H9 (cell line): ENCODE data around the gene RABGAP1L. TPM values are rescaled to one million over a fixed set of nuclear protein-coding genes. Genes with fewer than 3 reads are reported as not detected.

ENCODE experiments used
- DNase-seq: peaks from one replicate; pipeline ENCODE4 v3.0.0-alpha.2; 2017
- H2AFZ ChIP-seq: one replicate; pipeline ENCODE4 v1.6.1; 2013; ENCODE audit warnings: mild to moderate bottlenecking, low read length, control low read depth, moderate library complexity
- H2AK5ac ChIP-seq: 2 replicates; pipeline ENCODE4 v1.6.1; 2013; ENCODE audit warnings: low read length, control low read depth, mixed read lengths; ENCODE audit not compliant: insufficient read length
- H2BK120ac ChIP-seq: one replicate; pipeline ENCODE4 v1.6.1; 2013; ENCODE audit warnings: low read depth, mild to moderate bottlenecking, low read length, control low read depth, inconsistent platforms; ENCODE audit not compliant: poor library complexity, severe bottlenecking
- H2BK12ac ChIP-seq: 2 replicates; pipeline ENCODE4 v1.6.1; 2013; ENCODE audit warnings: low read length, control low read depth, mixed read lengths, low read depth; ENCODE audit not compliant: insufficient read length
- H2BK15ac ChIP-seq: 2 replicates; pipeline ENCODE4 v1.6.1; 2013; ENCODE audit warnings: low read depth, low read length, control low read depth
- H2BK20ac ChIP-seq: one replicate; pipeline ENCODE4 v1.6.1; 2013; ENCODE audit warnings: low read depth, mild to moderate bottlenecking, low read length, control low read depth, inconsistent platforms; ENCODE audit not compliant: poor library complexity, severe bottlenecking
- H2BK5ac ChIP-seq: 2 replicates; pipeline ENCODE4 v1.6.1; 2013; ENCODE audit warnings: low read length, control low read depth, mixed read lengths; ENCODE audit not compliant: insufficient read length
- H3K14ac ChIP-seq: 2 replicates; pipeline ENCODE4 v1.6.1; 2013; ENCODE audit warnings: low read length, control low read depth; ENCODE audit not compliant: insufficient read depth
- H3K18ac ChIP-seq: 2 replicates; pipeline ENCODE4 v1.6.1; 2013; ENCODE audit warnings: low read depth, mild to moderate bottlenecking, mixed read lengths, low read length, control low read depth; ENCODE audit not compliant: insufficient read length
- H3K23ac ChIP-seq: 2 replicates; pipeline ENCODE4 v1.6.1; 2013; ENCODE audit warnings: low read length, control low read depth, mixed read lengths, low read depth; ENCODE audit not compliant: insufficient read length
- H3K23me2 ChIP-seq: 2 replicates; pipeline ENCODE4 v1.6.1; 2013; ENCODE audit warnings: low read depth, mild to moderate bottlenecking, mixed read lengths, low read length, control low read depth; ENCODE audit not compliant: insufficient read length, poor library complexity, severe bottlenecking
- H3K27ac ChIP-seq: 2 replicates; pipeline ENCODE4 v1.5.1; 2013; ENCODE audit warnings: low read length, control low read depth, mixed read lengths, low read depth; ENCODE audit not compliant: insufficient read length
- H3K27me3 ChIP-seq: 2 replicates; pipeline ENCODE4 v1.6.1; 2013; ENCODE audit warnings: low read length, control low read depth, inconsistent platforms; ENCODE audit not compliant: insufficient read depth
- H3K4ac ChIP-seq: 2 replicates; pipeline ENCODE4 v1.6.1; 2013; ENCODE audit warnings: low read depth, mild to moderate bottlenecking, control low read depth, inconsistent platforms, low read length, moderate library complexity
- H3K4me1 ChIP-seq: 2 replicates; pipeline ENCODE4 v1.6.1; 2013; ENCODE audit warnings: low read length, control low read depth, inconsistent platforms; ENCODE audit not compliant: insufficient read depth
- H3K4me2 ChIP-seq: 2 replicates; pipeline ENCODE4 v1.6.1; 2013; ENCODE audit warnings: low read length, control low read depth, mixed read lengths; ENCODE audit not compliant: insufficient read length, insufficient read depth
- H3K56ac ChIP-seq: 2 replicates; pipeline ENCODE4 v1.6.1; 2013; ENCODE audit warnings: low read depth, mild to moderate bottlenecking, mixed read lengths, low read length, control low read depth; ENCODE audit not compliant: insufficient read length
- H3K79me1 ChIP-seq: 2 replicates; pipeline ENCODE4 v1.6.1; 2013; ENCODE audit warnings: low read depth, mild to moderate bottlenecking, moderate library complexity, low read length, control low read depth, inconsistent platforms; ENCODE audit not compliant: insufficient read depth, poor library complexity, severe bottlenecking
- H3K79me2 ChIP-seq: 2 replicates; pipeline ENCODE4 v1.6.1; 2013; ENCODE audit warnings: low read length, control low read depth, inconsistent platforms; ENCODE audit not compliant: insufficient read depth
- H3K9ac ChIP-seq: 2 replicates; pipeline ENCODE4 v1.6.1; 2013; ENCODE audit warnings: low read length, control low read depth, mixed read lengths; ENCODE audit not compliant: insufficient read length; ENCODE audit errors: extremely low read depth
- H3K9me3 ChIP-seq: one replicate; pipeline ENCODE4 v1.6.1; 2013; ENCODE audit warnings: low read depth, low read length, inconsistent platforms; ENCODE audit not compliant: control insufficient read depth
- H3T11ph ChIP-seq: one replicate; pipeline ENCODE4 v1.6.1; 2013; ENCODE audit warnings: mild to moderate bottlenecking, low read length, control low read depth, inconsistent platforms
- H4K20me1 ChIP-seq: one replicate; pipeline ENCODE4 v1.6.1; 2013; ENCODE audit not compliant: control insufficient read depth, insufficient read length, insufficient read depth
- H4K5ac ChIP-seq: 2 replicates; pipeline ENCODE4 v1.6.1; 2013; ENCODE audit warnings: low read depth, mild to moderate bottlenecking, mixed read lengths, low read length, control low read depth; ENCODE audit not compliant: insufficient read length
- H4K8ac ChIP-seq: replicated peaks from 2 replicates; pipeline ENCODE4 v1.6.1; 2013; ENCODE audit warnings: low read length, control low read depth, mixed read lengths, low read depth; ENCODE audit not compliant: insufficient read length
- H4K91ac ChIP-seq: 2 replicates; pipeline ENCODE4 v1.6.1; 2013; ENCODE audit warnings: low read depth, mild to moderate bottlenecking, moderate library complexity, mixed read lengths, low read length, control low read depth; ENCODE audit not compliant: insufficient read length
- H3K27ac Mint-ChIP-seq, 3 experiments: 2 replicates in 2 of 3; 3 replicates in 1 of 3; pipeline ENCODE4 v1.8.0; 2020 to 2021; ENCODE audit warnings: mixed read lengths in 3 of 3, mild to moderate bottlenecking in 1 of 3, moderate library complexity in 1 of 3
- H3K27me3 Mint-ChIP-seq: 2 replicates; pipeline ENCODE4 v1.8.0; 2021; ENCODE audit warnings: low read depth, mild to moderate bottlenecking, moderate library complexity, mixed read lengths
- H3K36me3 Mint-ChIP-seq, 3 experiments: 2 replicates in 2 of 3; 3 replicates in 1 of 3; pipeline ENCODE4 v1.8.0; 2020 to 2021; ENCODE audit warnings: low read depth in 3 of 3, mixed read lengths in 3 of 3; ENCODE audit not compliant: insufficient read depth in 1 of 3
- H3K4me1 Mint-ChIP-seq, 2 experiments: 2 replicates each; pipeline ENCODE4 v1.8.0; 2020; ENCODE audit warnings: mixed read lengths in 2 of 2
- H3K4me3 Mint-ChIP-seq, 2 experiments: 2 replicates in 1 of 2; 3 replicates in 1 of 2; pipeline ENCODE4 v1.8.0; 2020 to 2021; ENCODE audit warnings: mild to moderate bottlenecking in 2 of 2, mixed read lengths in 2 of 2, moderate library complexity in 1 of 2
- H3K9me3 Mint-ChIP-seq, 2 experiments: 2 replicates in 1 of 2; 3 replicates in 1 of 2; pipeline ENCODE4 v1.8.0; 2020; ENCODE audit warnings: mild to moderate bottlenecking in 2 of 2, mixed read lengths in 2 of 2, moderate library complexity in 1 of 2
- WGBS: extraction: QIAGEN DNeasy Blood & Tissue Kit; methylation state at CpG from one replicate; pipeline ENCODE4 v1.1.7; 2013; ENCODE audit warnings: missing lambda C conversion rate, low lambda C conversion rate, mixed read lengths; ENCODE audit not compliant: insufficient read length; ENCODE audit errors: extremely low coverage; 5-methylcytosine and 5-hydroxymethylcytosine counted together
- total RNA-seq: library from RNA; stranded (reverse); gene quantifications from 2 replicates; pipeline ENCODE4 v1.2.1, GENCODE V29; 2021
- TF ChIP-seq, protein P1 (sequence below): fragments of 200-600 bp; sonication (generic); conservative IDR thresholded peaks from 3 replicates; pipeline ENCODE4 v1.8.0; 2021; ENCODE audit warnings: antibody characterized with exemption, mild to moderate bottlenecking

The RABGAP1L gene
- total RNA-seq, 1 experiment from 2014 or later = 147 TPM

- Histone ChIP-seq H3K9me3 (no peaks in the 10 kb centered on the region), H3K27me3 (no peaks in the 10 kb centered on the region), H2BK120ac (no peak overlapping the region), H3K4me2 (no peak overlapping the region), H3K79me1 (no peaks in the 10 kb centered on the region), H3T11ph (no peak overlapping the region), H4K8ac (no peak overlapping the region), H3K9ac (no peak overlapping the region), H3K27ac (no peak overlapping the region), H2BK15ac (no peak overlapping the region; the same call in 1 of the 2 replicates), H4K20me1 (no peaks in the 10 kb centered on the region), H3K4me1 (no peaks in the 10 kb centered on the region), H3K18ac (no peak overlapping the region), H3K23me2 (no peaks in the 10 kb centered on the region), H2AK5ac (no peak overlapping the region), H3K14ac (no peak overlapping the region), H3K23ac (no peak overlapping the region), H3K56ac (no peak overlapping the region), H2BK12ac (no peak overlapping the region), H3K4ac (no peak overlapping the region), H4K5ac (no peak overlapping the region), H2BK5ac (no peak overlapping the region), H2AFZ (no peak overlapping the region), H2BK20ac (no peak overlapping the region), H3K79me2 (no peaks in the 10 kb centered on the region), H4K91ac (no peak overlapping the region)
- TF ChIP-seq, protein P1, sequence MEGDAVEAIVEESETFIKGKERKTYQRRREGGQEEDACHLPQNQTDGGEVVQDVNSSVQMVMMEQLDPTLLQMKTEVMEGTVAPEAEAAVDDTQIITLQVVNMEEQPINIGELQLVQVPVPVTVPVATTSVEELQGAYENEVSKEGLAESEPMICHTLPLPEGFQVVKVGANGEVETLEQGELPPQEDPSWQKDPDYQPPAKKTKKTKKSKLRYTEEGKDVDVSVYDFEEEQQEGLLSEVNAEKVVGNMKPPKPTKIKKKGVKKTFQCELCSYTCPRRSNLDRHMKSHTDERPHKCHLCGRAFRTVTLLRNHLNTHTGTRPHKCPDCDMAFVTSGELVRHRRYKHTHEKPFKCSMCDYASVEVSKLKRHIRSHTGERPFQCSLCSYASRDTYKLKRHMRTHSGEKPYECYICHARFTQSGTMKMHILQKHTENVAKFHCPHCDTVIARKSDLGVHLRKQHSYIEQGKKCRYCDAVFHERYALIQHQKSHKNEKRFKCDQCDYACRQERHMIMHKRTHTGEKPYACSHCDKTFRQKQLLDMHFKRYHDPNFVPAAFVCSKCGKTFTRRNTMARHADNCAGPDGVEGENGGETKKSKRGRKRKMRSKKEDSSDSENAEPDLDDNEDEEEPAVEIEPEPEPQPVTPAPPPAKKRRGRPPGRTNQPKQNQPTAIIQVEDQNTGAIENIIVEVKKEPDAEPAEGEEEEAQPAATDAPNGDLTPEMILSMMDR = no peak
- WGBS = no CpG with 5 or more reads among the region's 2 CpGs
- no peak overlapping the region for H3K4me3 Mint-ChIP-seq
- peaks cover 10 to 20% of the 10 kb centered on the region in 2 experiments for H3K4me1 Mint-ChIP-seq
- no peak overlapping the region for H3K27ac Mint-ChIP-seq
- H3K9me3 Mint-ChIP-seq = peaks cover 0 to 6% of the 10 kb centered on the region in 2 experiments; a peak in 4 of 5 replicates
- no peak for DNase-seq
- no peaks in the 10 kb centered on the region for H3K27me3 Mint-ChIP-seq
- peaks cover 5 to 16% (median 7%) of the 10 kb centered on the region in 3 experiments for H3K36me3 Mint-ChIP-seq
Measured at GRCh38 chr1:174740249-174740968, 581.1 kb downstream of the RABGAP1L start.
